Mucosa of gallbladder (tissue), 1 donor: Measurements from ENCODE around the gene ARMS2. TPM values are rescaled to one million over a fixed set of nuclear protein-coding genes. Genes with fewer than 3 reads are reported as not detected.

Source experiments
- DNase-seq: peaks from one replicate; pipeline ENCODE4 v3.0.0-alpha.2; 2020; ENCODE audit warnings: low spot score
- total RNA-seq: library from RNA; stranded (reverse); gene quantifications from one replicate; pipeline ENCODE4 v1.2.1, GENCODE V29; 2021
- donor health status: DM: no; HTN: no; CAD: no.

ARMS2 gene
- not detected for total RNA-seq

- DNase-seq: no peak
Measured at GRCh38 chr10:122454603-122455080, at the start of gene ARMS2. Gene ARMS2 (plus strand): TSS chr10:122454653. CDS start chr10:122454728, 75 bp downstream.

GRCh38 chr10:122407375-122408125 lies 46.9 kb upstream of the ARMS2 start:
- DNase-seq: no peak

GRCh38 chr10:122413327-122413726 lies 41.1 kb upstream of the ARMS2 start:
- no peak for DNase-seq

DNA sequence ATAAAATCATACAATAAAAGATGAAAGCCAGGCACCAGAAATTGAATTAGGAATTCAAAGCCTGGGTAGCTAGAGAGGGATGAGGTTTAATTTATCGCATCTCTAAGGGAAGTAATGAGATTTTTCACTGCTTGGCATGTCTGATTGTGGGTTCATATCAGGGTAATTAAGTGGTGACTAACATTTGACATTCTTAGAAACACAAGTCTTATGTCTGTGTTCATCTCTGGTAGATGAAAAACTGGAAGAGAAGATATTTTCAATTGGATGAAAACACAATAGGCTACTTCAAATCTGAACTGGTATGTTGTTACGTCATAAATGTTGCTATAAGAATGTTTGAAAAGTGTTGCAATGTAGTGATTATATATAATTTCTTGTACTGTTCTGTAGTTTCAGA lies 36.8 kb upstream of the ARMS2 start:
- DNase-seq: no peak

- DNase-seq: no peak
Measured at GRCh38 chr10:122419016-122419415, 35.4 kb upstream of the ARMS2 start.

DNA sequence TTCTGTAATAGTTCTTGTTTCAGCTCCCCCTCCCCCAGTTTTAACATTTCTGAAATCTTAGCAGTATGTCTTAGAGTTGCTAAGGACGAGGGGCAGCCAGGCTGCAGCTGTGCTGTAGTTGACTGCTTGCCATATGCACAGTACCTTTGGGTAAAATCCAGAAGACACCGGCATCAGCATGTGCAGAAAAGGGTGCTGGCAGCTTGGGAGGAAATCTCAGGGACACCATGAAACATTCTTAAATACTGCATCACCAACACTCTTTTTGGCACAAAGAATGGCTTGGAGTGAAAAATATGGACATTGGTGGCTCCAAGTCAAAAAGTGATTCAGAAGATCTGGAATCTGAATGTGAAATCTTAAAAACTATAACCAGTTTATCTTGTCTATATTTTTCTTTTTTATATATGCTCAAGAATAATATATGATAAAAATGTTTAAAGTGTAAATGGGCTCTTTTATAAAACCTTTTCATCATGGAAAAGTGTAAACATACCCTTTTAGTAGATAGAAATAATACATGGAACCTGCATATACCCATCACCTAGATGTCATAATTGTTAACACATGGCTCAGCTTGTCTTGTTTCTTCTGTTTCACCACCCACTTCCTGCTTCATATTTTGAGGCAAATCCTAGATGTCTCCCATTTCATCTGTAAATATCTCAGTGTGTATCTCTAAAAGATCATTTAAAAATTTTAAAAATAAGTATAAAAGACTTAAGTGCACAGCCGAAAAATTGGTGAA lies 34.4 kb upstream of the ARMS2 start:
- no peak for DNase-seq

GRCh38 chr10:122420624-122421007 lies 33.8 kb upstream of the ARMS2 start:
- no peak for DNase-seq

- no peak for DNase-seq
Measured at GRCh38 chr10:122421054-122421625, 33.3 kb upstream of the ARMS2 start.

DNA sequence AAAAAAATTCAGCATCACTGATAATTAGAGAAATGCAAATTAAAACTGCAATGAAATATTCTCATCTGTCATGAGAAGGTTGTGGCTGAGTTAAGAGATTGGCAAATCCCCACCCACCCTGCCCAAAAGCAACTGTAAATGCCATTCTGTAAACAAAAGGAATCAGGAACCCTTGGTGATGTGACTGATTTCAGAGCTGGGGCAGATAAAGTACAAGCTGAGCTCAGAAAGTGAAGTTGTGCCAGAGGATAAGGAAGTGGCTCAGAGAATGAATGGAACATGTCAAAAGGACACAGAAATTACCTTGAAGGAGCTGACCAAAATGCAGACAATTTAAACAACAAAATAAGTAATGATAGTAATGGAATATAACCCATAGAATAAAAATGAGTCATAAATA lies 32.7 kb upstream of the ARMS2 start:
- no peak for DNase-seq

- DNase-seq: no peak
Measured at GRCh38 chr10:122422266-122422989, 32.0 kb upstream of the ARMS2 start.

DNA sequence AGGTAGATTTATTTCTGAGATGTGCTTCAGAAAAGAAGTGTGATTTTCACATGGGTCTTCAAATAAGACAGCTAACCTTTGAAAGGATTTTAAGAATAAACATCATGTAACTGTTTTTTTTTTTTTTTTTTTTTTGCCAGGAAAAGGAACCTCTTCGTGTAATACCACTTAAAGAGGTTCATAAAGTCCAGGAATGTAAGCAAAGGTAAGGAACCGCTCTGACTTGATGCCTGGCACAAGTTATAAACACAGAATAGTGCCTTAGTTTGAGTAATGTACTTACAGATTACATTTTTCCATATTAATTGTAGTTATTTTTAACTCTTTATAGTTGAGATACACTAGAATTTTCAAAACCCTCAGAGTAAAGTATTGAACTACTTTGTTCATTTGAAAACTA lies 30.4 kb upstream of the ARMS2 start:
- no peak for DNase-seq

DNA sequence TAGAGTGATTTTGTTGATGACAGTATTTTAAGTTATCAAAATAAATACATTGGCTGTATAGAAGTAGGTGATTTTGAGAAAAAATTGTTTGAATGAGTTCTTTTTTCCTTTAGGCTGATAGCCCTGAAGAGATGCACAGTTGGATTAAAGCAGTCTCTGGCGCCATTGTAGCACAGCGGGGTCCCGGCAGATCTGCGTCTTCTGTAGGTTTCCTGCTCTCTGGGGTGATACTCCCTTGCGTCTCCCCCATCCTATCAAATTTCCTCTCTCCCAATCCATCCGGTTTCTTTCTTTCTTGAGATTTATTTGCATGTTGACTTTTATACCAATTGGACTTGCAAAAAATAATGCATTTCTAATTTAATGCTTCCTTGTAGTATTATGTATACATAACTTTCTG lies 27.6 kb upstream of the ARMS2 start:
- DNase-seq: no peak

DNA sequence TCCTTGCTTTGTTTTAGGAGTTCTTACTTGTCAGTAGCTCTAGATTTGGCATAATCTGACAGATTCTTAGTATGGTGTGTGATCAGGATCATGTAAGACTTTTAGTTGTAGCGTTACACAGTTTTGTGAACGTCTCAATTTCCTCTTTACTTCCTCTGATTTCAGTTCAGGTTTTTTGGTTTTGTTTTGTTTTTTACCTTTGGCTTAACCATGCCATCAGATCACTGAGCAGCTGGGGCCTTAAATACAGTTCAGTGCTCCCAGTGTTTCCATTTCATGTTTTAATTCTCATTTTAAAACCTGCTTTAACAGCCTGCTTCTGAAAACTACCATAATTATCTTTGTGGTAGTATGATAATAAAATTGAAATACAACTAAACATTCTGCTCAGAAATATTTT lies 27.2 kb upstream of the ARMS2 start:
- no peak for DNase-seq

GRCh38 chr10:122435212-122435827 lies 19.1 kb upstream of the ARMS2 start:
- no peak for DNase-seq

GRCh38 chr10:122441961-122442360 lies 12.5 kb upstream of the ARMS2 start:
- no peak for DNase-seq

DNA sequence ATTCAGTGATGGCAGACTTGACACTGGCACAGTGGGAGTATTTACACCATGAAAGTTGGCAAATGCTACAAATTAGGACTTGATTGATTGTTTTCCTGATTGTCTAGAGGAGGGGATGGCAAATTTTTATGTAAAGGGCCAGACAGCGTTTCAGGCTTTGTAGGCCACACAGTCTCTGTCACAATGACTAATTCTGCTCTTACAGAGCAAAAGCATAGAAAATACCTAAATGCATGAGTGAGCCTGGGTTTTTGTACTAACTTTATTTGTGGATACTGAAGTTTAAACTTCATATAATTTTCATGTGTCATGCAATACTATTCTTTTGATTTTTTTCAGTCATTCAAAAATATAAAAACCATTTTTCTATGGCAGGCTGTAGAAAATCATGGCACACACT lies 9.0 kb upstream of the ARMS2 start:
- no peak for DNase-seq

- DNase-seq: no peak
Measured at GRCh38 chr10:122445904-122446303, 8.5 kb upstream of the ARMS2 start.

DNA sequence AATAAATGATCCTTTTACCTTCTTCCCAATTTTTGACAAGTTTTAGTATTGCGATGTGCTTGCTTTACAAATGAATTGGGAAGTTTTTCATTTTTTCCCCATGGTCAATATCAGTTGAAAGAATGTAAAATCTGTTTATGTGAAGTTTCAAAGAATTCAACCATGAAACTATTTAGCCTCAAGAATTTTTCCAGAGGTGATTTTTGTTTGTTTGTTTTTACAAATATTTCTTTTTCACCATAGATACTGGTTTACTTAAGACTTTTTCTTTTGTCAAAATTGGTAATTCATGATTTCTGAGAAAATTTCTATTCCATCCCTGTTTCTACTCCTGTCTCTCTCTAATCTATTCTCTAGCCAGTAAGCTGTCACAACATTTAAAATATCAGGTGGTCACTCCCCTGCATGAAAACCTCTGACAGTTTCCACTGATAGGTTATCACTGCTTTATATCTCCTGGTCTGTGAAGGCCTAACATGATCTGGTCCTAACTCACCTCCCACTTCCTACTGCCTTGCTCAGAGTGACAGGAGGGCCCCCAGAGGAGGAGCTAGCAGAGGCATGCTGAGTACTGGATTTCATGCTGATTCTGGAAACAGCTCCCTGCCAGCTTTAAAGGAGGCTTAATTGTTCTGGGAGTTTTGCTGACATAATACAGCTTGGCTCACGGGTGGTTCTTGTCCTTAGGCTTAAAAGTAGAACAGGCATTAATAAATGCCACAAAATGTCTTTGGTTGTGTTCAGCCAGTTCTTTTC lies 7.6 kb upstream of the ARMS2 start:
- DNase-seq: no peak

- DNase-seq: no peak
Measured at GRCh38 chr10:122448600-122448999, 5.9 kb upstream of the ARMS2 start.

DNA sequence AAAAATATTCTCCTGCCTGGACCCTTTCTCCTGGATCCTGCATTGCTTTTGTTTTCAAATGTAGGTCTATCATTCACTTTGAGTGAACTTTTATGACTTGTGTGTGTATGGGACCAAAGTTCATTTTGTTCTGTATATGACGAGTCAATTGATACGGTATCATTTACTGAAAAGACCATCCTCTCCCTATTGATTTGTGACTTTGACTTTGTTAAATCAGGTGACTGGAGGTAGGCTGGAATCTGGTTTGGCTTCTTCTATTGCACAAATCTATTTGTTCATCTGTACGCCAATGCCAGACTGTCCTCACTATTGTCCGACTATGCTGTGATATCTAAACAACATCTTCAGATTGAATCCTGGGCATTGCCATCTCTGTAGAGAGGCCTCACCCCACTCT lies 5.3 kb upstream of the ARMS2 start:
- DNase-seq: no peak
